MM.1S (cell line): Measurements from ENCODE around the gene TMCC1.

ENCODE experiments used
- EZH2 ChIP-seq: fragments of 300-600 bp; sonication (generic); optimal IDR thresholded peaks from 2 replicates; pipeline ENCODE3; 2017; ENCODE audit warnings: low read depth, mild to moderate bottlenecking, antibody characterized with exemption, low read length, mixed read lengths
- TF ChIP-seq, protein P1 (sequence below): fragments of 300-600 bp; sonication (generic); IDR thresholded peaks from 2 replicates; pipeline ENCODE4 v1.5.1; 2016; ENCODE audit warnings: antibody characterized with exemption, low read length, mixed read lengths

GRCh38 chr3:129738172-129738571, 155.3 kb downstream of the TMCC1 start:
- TF ChIP-seq, protein P1, sequence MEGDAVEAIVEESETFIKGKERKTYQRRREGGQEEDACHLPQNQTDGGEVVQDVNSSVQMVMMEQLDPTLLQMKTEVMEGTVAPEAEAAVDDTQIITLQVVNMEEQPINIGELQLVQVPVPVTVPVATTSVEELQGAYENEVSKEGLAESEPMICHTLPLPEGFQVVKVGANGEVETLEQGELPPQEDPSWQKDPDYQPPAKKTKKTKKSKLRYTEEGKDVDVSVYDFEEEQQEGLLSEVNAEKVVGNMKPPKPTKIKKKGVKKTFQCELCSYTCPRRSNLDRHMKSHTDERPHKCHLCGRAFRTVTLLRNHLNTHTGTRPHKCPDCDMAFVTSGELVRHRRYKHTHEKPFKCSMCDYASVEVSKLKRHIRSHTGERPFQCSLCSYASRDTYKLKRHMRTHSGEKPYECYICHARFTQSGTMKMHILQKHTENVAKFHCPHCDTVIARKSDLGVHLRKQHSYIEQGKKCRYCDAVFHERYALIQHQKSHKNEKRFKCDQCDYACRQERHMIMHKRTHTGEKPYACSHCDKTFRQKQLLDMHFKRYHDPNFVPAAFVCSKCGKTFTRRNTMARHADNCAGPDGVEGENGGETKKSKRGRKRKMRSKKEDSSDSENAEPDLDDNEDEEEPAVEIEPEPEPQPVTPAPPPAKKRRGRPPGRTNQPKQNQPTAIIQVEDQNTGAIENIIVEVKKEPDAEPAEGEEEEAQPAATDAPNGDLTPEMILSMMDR = no peak
- TF ChIP-seq EZH2 = no peak
